HG02885 (cell line): Measurements from ENCODE around the gene PRTFDC1.
A peak's percentile ranks its signal among the peaks of the same experiment; 100 is the strongest.
"Not testable (repeated sequence)": the region's sequence is repeated elsewhere in the genome, so short reads cannot be mapped to it uniquely, and the experiment has no call there.

ENCODE experiments used
- ATAC-seq: cut with Tn5 transposase; IDR thresholded peaks from one replicate; pipeline ENCODE4 v1.9.1; 2021; ENCODE audit warnings: mild to moderate bottlenecking; ENCODE audit not compliant: unreplicated experiment, poor library complexity

The PRTFDC1 gene

DNA sequence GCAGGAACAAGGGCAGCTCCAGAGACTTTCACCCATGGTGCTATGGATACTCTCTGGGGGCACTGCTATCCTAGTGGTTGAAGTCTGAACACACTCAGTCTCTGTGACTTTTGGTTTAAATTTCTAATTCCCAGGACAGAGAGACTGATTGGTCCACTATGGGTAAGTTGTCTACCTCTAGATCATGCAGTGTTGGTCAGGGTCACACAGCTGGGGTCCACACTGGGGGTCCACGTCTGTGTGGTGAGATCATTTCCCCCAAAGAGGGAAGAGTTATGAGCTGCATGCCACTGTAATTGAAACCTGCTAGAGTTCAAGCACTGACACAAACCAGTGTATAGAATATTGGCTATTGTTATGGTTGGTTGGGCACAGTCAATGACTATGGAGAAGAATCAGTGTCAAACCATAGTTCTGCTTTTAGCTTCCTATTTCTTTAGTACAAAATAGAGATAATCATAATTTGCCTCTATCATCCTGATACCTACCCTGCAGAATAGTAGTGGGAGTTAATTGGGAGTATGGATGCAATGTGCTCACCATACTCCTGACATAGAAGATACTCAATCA is 101.6 kb downstream of the PRTFDC1 start:
- no peak for ATAC-seq

DNA sequence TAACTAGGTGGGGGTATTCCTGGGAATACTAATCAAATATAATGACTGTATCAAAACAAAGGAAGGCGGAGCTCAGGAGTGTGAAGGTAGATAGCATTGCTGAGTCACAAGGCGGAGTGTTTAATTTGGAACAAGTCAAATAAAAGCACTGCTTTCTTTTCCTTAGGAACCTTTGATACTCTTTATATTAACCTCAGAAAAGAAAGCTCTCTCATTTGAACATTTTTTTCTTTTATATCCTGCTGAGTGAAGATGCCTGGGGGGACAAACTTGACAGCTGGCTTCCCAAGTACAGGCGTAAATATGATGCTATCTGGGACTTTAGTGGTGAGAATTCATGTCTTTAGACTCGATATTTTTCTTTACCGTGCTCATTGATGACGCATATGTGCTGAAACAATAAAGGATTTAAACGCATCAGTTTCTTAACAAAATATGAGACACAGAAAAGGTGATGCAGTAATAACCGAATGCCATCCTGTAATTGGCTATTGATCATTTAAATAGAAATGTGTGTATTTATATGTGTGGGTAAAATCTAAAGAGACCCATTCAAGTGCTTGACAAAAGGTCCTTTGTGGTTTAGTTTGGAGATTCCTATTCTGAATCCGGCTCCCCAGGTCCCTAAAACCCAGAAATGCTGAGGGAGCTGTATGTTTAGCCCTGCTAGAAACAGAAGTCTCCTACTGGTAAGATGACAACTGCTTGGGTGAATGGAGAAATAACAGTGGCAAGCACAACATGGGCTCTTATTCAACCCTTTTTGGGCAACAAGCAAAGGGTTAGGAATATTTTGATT is 102.7 kb downstream of the PRTFDC1 start:
- no peak for ATAC-seq

DNA sequence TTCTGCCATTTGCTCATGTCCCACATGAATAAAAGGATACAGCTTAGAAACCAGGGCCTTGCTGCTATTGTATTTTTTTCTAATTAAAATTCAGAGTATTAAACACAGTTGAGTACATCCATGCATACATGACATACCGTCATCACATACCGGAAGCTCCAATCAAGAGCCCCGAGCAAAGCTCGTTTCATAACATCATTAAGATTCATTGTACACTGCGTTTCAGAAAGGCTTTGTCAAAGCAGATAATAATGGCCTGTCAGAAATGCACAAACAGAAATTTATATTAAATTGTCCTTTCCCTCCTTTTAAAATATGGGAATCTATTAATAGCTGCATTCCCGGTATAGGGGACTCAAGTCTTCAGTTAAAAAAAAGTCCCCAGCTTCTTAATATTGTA is 103.4 kb downstream of the PRTFDC1 start:
- no peak for ATAC-seq

DNA sequence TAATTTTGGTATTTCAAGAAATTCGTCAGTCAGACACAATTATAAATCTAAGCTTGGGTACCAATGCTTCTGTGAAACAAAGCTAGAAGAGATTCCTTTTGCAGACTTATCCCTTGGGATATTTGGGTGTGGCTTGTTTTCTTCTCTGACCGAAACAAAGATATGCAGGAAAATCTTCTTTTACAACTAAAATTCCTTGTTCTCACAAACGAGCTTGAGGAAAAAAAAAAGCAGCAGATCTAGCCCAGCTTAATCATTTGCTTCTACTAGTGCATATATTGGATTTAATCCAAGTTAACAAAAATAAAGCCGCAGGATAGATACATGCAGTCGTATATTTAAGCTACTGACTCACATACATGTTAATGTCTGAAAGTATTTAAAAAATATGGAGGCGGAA is 104.2 kb downstream of the PRTFDC1 start:
- no peak for ATAC-seq

DNA sequence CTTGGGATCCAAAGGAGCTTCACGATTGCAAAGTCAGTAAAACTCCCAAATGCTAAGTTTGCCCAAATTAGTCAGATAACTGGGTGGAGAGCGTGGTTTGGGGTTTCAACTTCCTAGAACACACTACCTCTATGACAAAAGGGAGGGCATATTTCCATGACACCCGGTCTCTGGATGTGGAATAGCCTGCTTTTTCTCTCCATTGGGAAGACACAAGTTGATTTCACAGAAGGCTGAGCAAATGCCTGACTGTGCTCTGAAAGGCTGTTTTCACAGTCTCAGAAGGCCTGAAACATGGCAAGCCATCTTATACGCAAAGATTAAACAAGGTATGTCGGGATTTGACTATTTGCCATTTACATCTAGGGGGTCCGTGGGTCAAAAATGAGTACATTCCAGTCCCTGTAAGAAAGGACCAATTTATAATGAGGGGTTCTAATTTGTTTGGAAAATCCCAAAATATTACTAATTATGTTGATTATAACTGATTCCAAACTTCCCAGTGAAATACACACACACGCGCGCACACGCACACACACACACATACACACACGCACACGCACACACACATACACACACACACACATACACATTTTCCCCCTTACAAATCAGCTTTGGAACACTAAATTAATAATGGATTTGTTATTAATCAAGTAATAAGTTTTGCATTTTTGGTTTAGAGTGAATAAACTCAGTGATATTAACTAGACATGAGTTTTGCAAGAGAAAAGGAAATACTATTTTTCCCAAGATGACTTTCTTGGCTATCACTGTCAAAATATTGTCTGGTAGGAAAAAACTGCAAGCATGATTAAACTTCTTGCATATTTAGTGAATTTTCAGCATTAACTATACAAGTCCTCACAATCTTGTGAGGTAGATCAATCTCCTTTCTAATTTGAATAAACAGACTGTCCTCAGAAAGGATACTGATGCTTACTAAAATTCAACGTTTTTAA is 105.0 kb downstream of the PRTFDC1 start:
- ATAC-seq: no peak

- no peak for ATAC-seq
Measured at GRCh38 chr10:24844742-24845141, 107.7 kb downstream of the PRTFDC1 start.

- no peak for ATAC-seq
Measured at GRCh38 chr10:24843256-24843655, 109.2 kb downstream of the PRTFDC1 start.

DNA sequence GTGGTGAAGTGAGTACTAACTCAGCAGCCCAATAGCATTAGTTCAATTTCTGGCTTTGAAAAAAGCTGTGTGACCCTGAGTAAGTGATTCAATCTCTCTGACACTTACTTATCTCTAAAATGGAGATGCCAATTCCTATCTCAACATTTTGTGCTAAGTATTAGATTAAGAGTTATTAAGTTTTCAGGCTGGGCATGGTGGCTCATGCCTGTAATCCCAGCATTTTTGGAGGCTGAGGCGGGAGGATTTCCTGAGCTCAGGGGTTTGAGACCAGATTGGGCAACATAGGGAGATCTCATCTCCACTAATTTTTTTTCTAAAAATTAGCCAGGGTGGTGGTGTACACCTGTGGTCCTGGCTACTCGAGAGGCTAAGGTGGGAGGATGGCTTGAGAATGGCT is 109.5 kb downstream of the PRTFDC1 start:
- ATAC-seq: no peak

GRCh38 chr10:24841530-24841929 is 110.9 kb downstream of the PRTFDC1 start:
- no peak for ATAC-seq

GRCh38 chr10:24840784-24841183 is 111.6 kb downstream of the PRTFDC1 start:
- no peak for ATAC-seq

DNA sequence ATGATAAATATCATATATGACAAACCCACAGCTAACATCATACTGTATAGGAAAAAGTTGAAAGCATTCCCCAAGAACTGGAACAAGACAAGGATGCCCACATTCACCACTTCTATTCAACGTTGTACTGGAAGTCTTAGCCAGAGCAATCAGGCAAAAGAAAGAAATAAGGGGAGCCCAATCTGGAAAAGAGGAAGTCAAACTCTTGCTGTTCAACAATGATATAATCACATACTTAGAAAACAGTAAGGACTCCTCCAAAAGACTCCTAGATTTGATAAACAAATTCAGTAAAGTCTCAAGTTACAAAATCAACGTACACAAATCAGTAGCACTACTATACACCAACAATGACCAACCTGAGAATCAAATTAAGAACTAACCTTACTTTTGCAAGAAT is 114.6 kb downstream of the PRTFDC1 start:
- ATAC-seq: not testable (repeated sequence)

DNA sequence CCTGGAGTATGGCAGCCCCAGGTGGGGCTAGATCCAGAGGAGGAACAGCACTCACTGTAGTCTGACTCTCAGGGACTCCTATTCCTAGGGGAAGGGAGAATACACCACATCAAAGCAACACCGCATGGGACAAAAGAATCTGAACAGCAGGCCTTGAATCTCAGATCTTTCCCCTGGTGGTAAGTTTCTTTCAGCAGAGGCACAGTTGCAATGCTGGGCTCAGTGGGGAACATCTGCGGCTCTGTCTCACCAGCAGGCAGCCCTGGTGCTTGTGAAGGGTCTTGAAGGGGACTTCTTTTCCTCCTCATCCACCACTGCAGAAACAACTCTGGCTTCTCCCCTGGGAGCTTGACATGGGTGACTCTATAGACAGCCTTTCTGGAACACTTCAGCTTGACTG is 117.5 kb downstream of the PRTFDC1 start:
- ATAC-seq: no peak

GRCh38 chr10:24826009-24826408 is 126.4 kb downstream of the PRTFDC1 start:
- ATAC-seq: no peak

DNA sequence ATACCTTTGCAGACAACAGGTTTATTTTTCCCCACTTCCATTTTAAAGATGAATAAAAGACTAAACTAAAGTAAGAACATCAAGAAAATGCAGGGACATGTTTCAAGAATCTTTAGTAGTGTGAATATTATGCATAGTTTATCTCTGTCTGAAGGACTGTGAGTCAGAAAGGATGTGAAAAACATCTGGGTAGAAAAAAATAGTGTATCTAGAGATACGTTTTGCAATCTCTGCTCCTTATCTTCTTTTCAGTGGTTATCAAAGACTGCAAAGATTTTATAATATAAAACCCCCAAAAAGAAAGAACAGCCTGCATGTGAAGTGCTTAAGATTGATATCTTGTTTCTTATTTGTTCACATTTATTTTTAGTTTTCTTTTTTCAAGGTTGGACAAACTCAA is 126.9 kb downstream of the PRTFDC1 start:
- ATAC-seq: no peak

DNA sequence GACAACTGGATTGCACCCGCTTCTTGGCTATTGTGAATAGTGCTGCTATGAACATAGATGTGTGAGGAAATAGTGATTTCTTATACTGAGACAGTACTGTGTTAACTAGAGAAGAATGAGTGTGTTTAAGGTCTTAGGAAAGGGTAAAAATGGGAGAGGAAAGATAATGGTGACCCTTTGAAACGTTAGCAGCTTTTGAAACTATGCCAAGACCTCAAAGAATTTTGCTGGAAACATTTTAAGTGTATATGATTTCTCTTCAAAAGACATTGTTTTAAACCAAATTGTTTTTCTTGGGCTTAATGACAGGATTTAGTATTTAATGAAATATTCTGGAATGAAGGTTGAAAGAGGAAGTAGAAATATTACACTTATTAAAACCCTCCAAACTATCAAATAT is 127.9 kb downstream of the PRTFDC1 start:
- no peak for ATAC-seq

DNA sequence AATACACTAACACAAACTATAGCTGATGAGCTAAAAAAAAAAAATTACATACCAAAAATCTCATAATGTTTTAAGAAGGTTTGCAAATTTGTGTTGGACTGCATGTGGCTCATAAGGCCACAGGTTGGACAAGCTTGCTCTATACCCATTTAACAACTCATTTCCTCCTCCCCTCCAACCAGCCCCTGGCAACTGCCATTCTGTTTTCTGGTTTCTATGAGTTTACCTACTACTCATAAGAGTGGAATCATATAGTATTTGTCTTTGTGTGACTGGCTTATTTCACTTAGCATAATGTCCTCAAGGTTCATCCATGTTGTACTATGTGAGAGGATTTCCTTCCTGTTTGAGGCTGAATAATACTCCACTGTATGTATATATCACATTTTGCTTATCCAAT is 128.3 kb downstream of the PRTFDC1 start:
- no peak for ATAC-seq

GRCh38 chr10:24822590-24822989 is 129.8 kb downstream of the PRTFDC1 start:
- peak; percentile 95 for ATAC-seq

- no peak for ATAC-seq
Measured at GRCh38 chr10:24821986-24822385, 130.4 kb downstream of the PRTFDC1 start.

GRCh38 chr10:24816868-24817396 is 135.5 kb downstream of the PRTFDC1 start:
- no peak for ATAC-seq

DNA sequence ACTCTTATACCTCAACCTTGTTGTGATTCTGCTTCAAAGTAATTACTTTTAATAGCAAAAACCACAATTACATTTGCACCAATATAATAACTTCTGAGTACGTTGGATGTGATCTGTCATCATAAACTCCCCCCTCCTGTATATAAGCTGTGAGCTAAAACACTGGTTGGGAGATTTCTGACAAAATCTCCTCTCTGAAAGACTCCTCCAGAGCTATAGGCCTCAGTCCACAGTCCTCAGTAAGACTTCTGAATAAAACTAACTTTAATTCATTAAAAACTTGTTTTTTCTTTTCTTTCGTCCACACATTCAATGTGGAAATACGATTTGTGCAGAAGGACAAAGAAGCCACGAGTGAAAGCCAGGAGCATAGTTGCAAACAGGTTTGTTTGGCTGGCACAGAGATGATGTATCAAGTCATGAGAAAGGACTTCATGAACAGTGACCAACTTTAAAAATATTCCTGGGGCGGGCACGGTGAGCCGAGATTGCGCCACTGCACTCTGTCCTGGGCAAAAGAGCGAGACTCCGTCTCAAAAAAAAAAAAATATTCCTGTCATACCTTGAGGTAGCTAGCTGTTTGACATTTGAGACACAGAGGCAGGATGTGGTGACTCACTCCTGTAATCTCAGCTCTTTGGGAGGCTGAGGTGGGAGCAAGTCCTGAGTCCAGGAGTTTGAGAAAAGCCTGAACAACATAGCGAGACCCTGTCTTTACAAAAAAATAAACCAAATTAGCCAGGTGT is 137.7 kb downstream of the PRTFDC1 start:
- ATAC-seq: no peak
